Measurements from ENCODE around the gene SEBOX.
A peak's percentile ranks its signal among the peaks of the same experiment; 100 is the strongest.

SEBOX gene

GRCh38 chr17:28317966-28318758 lies 46.8 kb downstream of the SEBOX start:
- Mint-ChIP-seq H3K4me1 (ENCODE audit: low read depth) (peaks cover 33% of the 10 kb centered on the region), H3K36me3 (ENCODE audit: low read depth) (peaks cover 3% of the 10 kb centered on the region), H3K27me3 (ENCODE audit: low read depth) (peaks cover 12% of the 10 kb centered on the region), H3K4me3 (peak overlapping the region; percentile 93), H3K9me3 (no peaks in the 10 kb centered on the region), H3K27ac (peak overlapping the region; percentile 93)

GRCh38 chr17:28317099-28317965 lies 47.7 kb downstream of the SEBOX start:
- no peaks in the 10 kb centered on the region for H3K9me3 Mint-ChIP-seq
- H3K4me3 Mint-ChIP-seq = peak overlapping the region; percentile 93
- peaks cover 3% of the 10 kb centered on the region for H3K36me3 Mint-ChIP-seq (ENCODE audit: low read depth)
- peaks cover 18% of the 10 kb centered on the region for H3K27me3 Mint-ChIP-seq (ENCODE audit: low read depth)
- peaks cover 33% of the 10 kb centered on the region for H3K4me1 Mint-ChIP-seq (ENCODE audit: low read depth)
- peak overlapping the region; percentile 23 for H3K27ac Mint-ChIP-seq

GRCh38 chr17:28315846-28316705 lies 48.9 kb downstream of the SEBOX start:
- H3K4me1 Mint-ChIP-seq (ENCODE audit: low read depth) = peaks cover 25% of the 10 kb centered on the region
- no peak overlapping the region for H3K4me3 Mint-ChIP-seq
- peaks cover 21% of the 10 kb centered on the region for H3K27me3 Mint-ChIP-seq (ENCODE audit: low read depth)
- H3K27ac Mint-ChIP-seq = no peak overlapping the region
- no peaks in the 10 kb centered on the region for H3K9me3 Mint-ChIP-seq
- H3K36me3 Mint-ChIP-seq (ENCODE audit: low read depth) = peaks cover 3% of the 10 kb centered on the region

DNA sequence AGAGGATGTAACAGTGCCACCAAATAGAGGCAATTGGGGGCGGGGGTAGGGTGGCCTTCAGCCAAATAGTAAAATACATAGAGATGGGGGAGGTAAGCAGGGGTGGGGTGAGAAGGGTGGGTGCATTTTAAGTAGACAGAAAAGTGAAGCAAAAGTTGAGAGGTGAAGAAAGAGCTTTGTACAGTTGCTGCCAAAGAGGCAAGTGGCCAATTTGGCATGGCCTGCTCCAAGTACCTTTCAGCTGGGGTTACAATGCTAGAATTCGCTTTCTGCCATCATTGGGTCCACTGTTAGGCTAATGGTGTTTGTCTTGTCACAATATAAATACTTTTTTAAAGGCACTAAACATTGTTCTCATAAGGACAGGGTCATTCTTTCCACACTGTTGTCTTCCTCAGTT lies 51.2 kb downstream of the SEBOX start:
- Mint-ChIP-seq H3K36me3 (ENCODE audit: low read depth) (no peaks in the 10 kb centered on the region), H3K9me3 (no peaks in the 10 kb centered on the region), H3K4me1 (ENCODE audit: low read depth) (peaks cover 12% of the 10 kb centered on the region), H3K27ac (no peak overlapping the region), H3K4me3 (no peak overlapping the region), H3K27me3 (ENCODE audit: low read depth) (peaks cover 27% of the 10 kb centered on the region)
